HuH-7 (cell line): Measurements from ENCODE around the gene BCL2L12.
"Not testable (repeated sequence)": the region's sequence is repeated elsewhere in the genome, so short reads cannot be mapped to it uniquely, and the experiment has no call there.

Source experiments
- DNase-seq: peaks from one replicate; pipeline ENCODE4 v3.0.0; 2011; ENCODE audit warnings: low spot score

Gene BCL2L12

GRCh38 chr19:49713236-49713845 is 47.6 kb downstream of the BCL2L12 start:
- no peak for DNase-seq

- no peak for DNase-seq
Measured at GRCh38 chr19:49716154-49716553, 50.4 kb downstream of the BCL2L12 start.

GRCh38 chr19:49718511-49718910 is 52.8 kb downstream of the BCL2L12 start:
- no peak for DNase-seq

- DNase-seq: no peak
Measured at GRCh38 chr19:49718991-49719390, 53.3 kb downstream of the BCL2L12 start.

- DNase-seq: not testable (repeated sequence)
Measured at GRCh38 chr19:49719420-49719819, 53.7 kb downstream of the BCL2L12 start.
